GM18861 (cell line): ENCODE measurements around the gene PTEN.

Source experiments
- ATAC-seq: cut with Tn5 transposase; IDR thresholded peaks from one replicate; pipeline ENCODE4 v1.9.1; 2021; ENCODE audit not compliant: unreplicated experiment

Gene PTEN

GRCh38 chr10:87973635-87974034 is 110.2 kb downstream of the PTEN start:
- ATAC-seq = no peak

- no peak for ATAC-seq
Observed at GRCh38 chr10:87974130-87974529, 110.7 kb downstream of the PTEN start.

GRCh38 chr10:87974769-87975168 is 111.3 kb downstream of the PTEN start:
- no peak for ATAC-seq

GRCh38 chr10:87976101-87976743 is 112.8 kb downstream of the PTEN start:
- ATAC-seq = no peak

- ATAC-seq = no peak
Observed at GRCh38 chr10:87978166-87978565, 114.7 kb downstream of the PTEN start.

GRCh38 chr10:87979847-87980246 is 116.4 kb downstream of the PTEN start:
- ATAC-seq = no peak

- ATAC-seq = no peak
Observed at GRCh38 chr10:87983716-87984115, 120.3 kb downstream of the PTEN start.

GRCh38 chr10:87987206-87987605 is 123.8 kb downstream of the PTEN start:
- no peak for ATAC-seq

- ATAC-seq = no peak
Observed at GRCh38 chr10:87991946-87992345, 128.5 kb downstream of the PTEN start.

GRCh38 chr10:88004451-88004850 is 141.0 kb downstream of the PTEN start:
- no peak for ATAC-seq

GRCh38 chr10:88006261-88006660 is 142.8 kb downstream of the PTEN start:
- ATAC-seq = no peak

GRCh38 chr10:88008866-88009470 is 145.5 kb downstream of the PTEN start:
- no peak for ATAC-seq

- ATAC-seq = no peak
Observed at GRCh38 chr10:88012641-88013040, 149.2 kb downstream of the PTEN start.

GRCh38 chr10:88017781-88018180 is 154.4 kb downstream of the PTEN start:
- no peak for ATAC-seq

GRCh38 chr10:88019753-88020152 is 156.3 kb downstream of the PTEN start:
- no peak for ATAC-seq
